Epithelial cell of esophagus (primary cell): ENCODE data around the gene TCEA3.
"Not testable (repeated sequence)": the region's sequence is repeated elsewhere in the genome, so short reads cannot be mapped to it uniquely, and the experiment has no call there.

Source experiments
- DNase-seq: peaks from one replicate; pipeline ENCODE4 v3.0.0; 2010; ENCODE audit warnings: low read depth
- H3K4me3 ChIP-seq: 2 replicates; pipeline ENCODE4 v1.5.1; 2011; ENCODE audit warnings: mild to moderate bottlenecking, low read length, control low read depth
- TF ChIP-seq, protein P1 (sequence below): IDR thresholded peaks from 2 replicates; pipeline ENCODE4 v1.5.1; 2011; ENCODE audit warnings: low read depth, mild to moderate bottlenecking, low read length, control low read depth, inconsistent platforms; ENCODE audit not compliant: insufficient read depth; ENCODE audit errors: missing control alignments

Gene TCEA3

GRCh38 chr1:23380719-23381118 lies 43.8 kb downstream of the TCEA3 start:
- TF ChIP-seq, protein P1, sequence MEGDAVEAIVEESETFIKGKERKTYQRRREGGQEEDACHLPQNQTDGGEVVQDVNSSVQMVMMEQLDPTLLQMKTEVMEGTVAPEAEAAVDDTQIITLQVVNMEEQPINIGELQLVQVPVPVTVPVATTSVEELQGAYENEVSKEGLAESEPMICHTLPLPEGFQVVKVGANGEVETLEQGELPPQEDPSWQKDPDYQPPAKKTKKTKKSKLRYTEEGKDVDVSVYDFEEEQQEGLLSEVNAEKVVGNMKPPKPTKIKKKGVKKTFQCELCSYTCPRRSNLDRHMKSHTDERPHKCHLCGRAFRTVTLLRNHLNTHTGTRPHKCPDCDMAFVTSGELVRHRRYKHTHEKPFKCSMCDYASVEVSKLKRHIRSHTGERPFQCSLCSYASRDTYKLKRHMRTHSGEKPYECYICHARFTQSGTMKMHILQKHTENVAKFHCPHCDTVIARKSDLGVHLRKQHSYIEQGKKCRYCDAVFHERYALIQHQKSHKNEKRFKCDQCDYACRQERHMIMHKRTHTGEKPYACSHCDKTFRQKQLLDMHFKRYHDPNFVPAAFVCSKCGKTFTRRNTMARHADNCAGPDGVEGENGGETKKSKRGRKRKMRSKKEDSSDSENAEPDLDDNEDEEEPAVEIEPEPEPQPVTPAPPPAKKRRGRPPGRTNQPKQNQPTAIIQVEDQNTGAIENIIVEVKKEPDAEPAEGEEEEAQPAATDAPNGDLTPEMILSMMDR = no peak
- no peak for DNase-seq
- no peak overlapping the region for H3K4me3 ChIP-seq

DNA sequence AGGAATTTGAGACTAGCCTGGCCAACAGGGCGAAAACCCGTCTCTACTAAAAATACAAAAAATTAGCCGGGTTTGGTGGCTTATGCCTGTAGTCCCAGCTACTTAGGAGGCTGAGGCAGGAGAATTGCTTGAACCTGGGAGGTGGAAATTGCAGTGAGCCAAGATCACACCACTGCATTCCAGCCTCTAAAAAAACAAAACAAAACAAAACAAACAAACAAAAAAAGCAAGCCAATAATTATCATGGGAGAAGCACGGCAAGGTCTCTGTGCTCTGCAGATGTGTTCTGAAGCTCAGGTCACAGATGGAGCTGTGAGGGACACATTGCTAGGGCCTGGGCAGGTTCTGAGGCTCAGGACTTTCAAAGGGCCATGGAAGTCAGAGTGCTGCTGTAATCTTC lies 44.3 kb downstream of the TCEA3 start:
- not testable (repeated sequence) for H3K4me3 ChIP-seq

GRCh38 chr1:23376890-23377811 lies 47.4 kb downstream of the TCEA3 start:
- TF ChIP-seq, protein P1 = no peak
- peak; percentile 94 for DNase-seq
- no peak overlapping the region for H3K4me3 ChIP-seq

More for the DNA sequence above, 44.3 kb downstream of the TCEA3 start:
- DNase-seq = not testable (repeated sequence)

- not testable (repeated sequence) for DNase-seq, H3K4me3 ChIP-seq
These were observed 50.3 kb downstream of the TCEA3 start for GRCh38 chr1:23374079-23374735.

- no peak for DNase-seq
- H3K4me3 ChIP-seq = no peak overlapping the region
- TF ChIP-seq, protein P1 = no peak
These were observed 52.3 kb downstream of the TCEA3 start for GRCh38 chr1:23371987-23372880.

DNA sequence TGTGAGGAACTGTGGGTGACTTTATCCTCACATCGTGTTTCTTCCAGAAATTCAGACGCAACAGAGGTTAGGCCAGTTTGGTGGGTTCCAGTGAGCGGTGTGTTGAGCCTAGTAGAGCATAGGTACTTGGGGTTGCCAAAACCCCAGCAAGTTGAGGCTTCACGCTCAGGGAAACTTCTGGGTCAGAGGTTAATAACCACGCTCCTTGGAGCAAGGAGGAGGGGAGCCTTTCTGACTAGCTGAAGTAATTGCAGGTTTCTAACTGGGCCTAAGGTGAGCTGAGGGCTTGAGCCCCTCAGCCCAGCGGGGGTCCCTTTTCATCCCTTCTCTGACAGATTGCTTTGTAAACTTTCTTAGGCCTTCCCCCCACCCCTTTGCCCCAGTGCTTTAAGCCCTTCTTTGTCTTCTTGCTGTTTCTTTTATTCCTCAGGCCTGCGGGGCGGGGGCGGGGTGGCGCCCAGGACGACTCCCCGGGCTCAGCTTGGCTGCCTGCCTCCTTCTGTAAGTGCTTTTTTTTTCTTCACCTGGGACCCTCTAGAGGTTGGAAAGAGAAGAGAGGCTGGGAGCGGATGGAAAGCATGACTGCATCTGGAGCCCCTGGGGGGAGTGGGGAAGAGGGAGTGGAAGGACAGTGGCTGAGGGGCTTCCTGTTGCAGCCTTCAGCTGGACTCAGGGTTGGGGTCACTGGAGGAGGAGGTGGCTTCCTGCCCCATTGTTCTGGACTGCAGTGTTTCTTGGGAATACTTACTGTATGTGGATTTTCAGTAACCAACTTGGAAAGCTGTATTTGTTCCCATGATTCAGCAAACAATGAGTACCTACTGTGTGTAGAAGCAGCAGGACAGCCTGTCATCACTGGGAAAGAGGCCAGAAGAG lies 53.6 kb downstream of the TCEA3 start:
- peak overlapping the region; percentile 67 for H3K4me3 ChIP-seq
- DNase-seq = peak; percentile 64
- TF ChIP-seq, protein P1 = no peak

DNA sequence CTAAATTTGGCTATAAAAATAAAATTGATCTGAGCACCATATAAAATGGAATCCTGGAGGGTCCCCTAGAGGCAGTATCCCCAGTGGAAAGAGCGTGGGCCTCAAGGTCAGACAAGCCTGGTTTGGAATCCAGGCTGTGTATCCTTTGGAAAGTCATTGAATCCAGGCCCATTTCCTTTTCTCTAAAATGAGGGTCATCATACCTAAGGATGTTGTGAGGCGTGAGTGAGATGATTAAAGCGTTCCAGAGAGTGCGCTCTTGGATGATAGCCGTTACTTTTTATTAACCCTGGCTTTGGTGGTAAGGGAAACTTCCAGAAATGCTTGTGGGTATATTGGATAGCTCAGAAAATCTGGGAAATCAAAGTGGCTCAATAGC lies 54.2 kb downstream of the TCEA3 start:
- TF ChIP-seq, protein P1 = no peak
- DNase-seq = no peak
- H3K4me3 ChIP-seq = peak overlapping the region; percentile 67
